HEK293 (cell line): Measurements from ENCODE around the gene CACNA1D.

Experiments
- CTCF ChIA-PET: fragments of 350-600 bp; formaldehyde crosslinking; extraction: SDS; loops from one replicate; lab custom pipeline; 2021; ENCODE audit warnings: antibody characterized with exemption; lab: Yijun Ruan, JAX
- POLR2A ChIA-PET: fragments of 300-600 bp; formaldehyde crosslinking; extraction: SDS; loops from one replicate; lab custom pipeline; 2020; ENCODE audit warnings: antibody characterized with exemption, inconsistent platforms; lab: Yijun Ruan, JAX
- H3K27ac ChIP-seq: fragments of 200-500 bp; sonication (Bioruptor generic); 2 replicates; pipeline ENCODE4 v1.5.1; 2014; ENCODE audit warnings: low read depth, low read length, control low read depth, inconsistent platforms; ENCODE audit errors: extremely low read depth
- H3K36me3 ChIP-seq, 2 experiments: fragments of 200-500 bp in 1 of 2; sonication (Bioruptor generic) in 1 of 2; 1 replicate in 1 of 2; 2 replicates in 1 of 2; pipeline ENCODE4 v1.5.1; 2014 to 2017; ENCODE audit warnings: inconsistent platforms in 2 of 2, low read length in 2 of 2; ENCODE audit not compliant: control insufficient read depth in 2 of 2, insufficient read depth in 1 of 2
- H3K4me1 ChIP-seq: fragments of 200-500 bp; sonication (Bioruptor generic); 2 replicates; pipeline ENCODE4 v1.5.1; 2014; ENCODE audit warnings: mild to moderate bottlenecking, low read length, inconsistent platforms; ENCODE audit not compliant: control insufficient read depth, insufficient read depth
- H3K4me3 ChIP-seq: 2 replicates; pipeline ENCODE4 v1.5.1; 2011; ENCODE audit warnings: low read depth, mild to moderate bottlenecking, control low read depth, low read length, moderate library complexity
- H3K9me3 ChIP-seq: fragments of 200-500 bp; sonication (Bioruptor generic); 2 replicates; pipeline ENCODE4 v1.5.1; 2014; ENCODE audit warnings: low read depth, low read length, inconsistent platforms; ENCODE audit not compliant: control insufficient read depth, insufficient read depth
- HOXC10 ChIP-seq: sonication (generic); formaldehyde crosslinking; IDR thresholded peaks from 2 replicates; pipeline ENCODE4 v1.8.1; 2023; ENCODE audit warnings: mild to moderate bottlenecking, missing genetic modification reagents
- KLF10 ChIP-seq: fragments of 450-650 bp; IDR thresholded peaks from 2 replicates; pipeline ENCODE4 v1.5.1; 2018; ENCODE audit warnings: missing biosample characterization, mild to moderate bottlenecking, missing genetic modification characterization
- MEIS1 ChIP-seq: sonication (generic); formaldehyde crosslinking; IDR thresholded peaks from 2 replicates; pipeline ENCODE4 v1.8.1; 2022; ENCODE audit warnings: missing genetic modification reagents, mild to moderate bottlenecking, borderline replicate concordance
- OSR2 ChIP-seq: fragments of 450-650 bp; formaldehyde crosslinking; IDR thresholded peaks from 2 replicates; pipeline ENCODE4 v1.5.1; 2016; ENCODE audit warnings: missing biosample characterization, missing genetic modification characterization
- PRDM6 ChIP-seq: fragments of 450-650 bp; formaldehyde crosslinking; IDR thresholded peaks from 2 replicates; pipeline ENCODE4 v1.5.1; 2017; ENCODE audit warnings: missing biosample characterization, missing genetic modification characterization
- SETDB1 ChIP-seq: IDR thresholded peaks from one replicate; pipeline ENCODE4 v1.6.1; 2017; ENCODE audit warnings: mild to moderate bottlenecking, low read length, moderate library complexity, mixed read lengths; ENCODE audit not compliant: insufficient read length
- ZBTB8A ChIP-seq: fragments of 450-650 bp; formaldehyde crosslinking; IDR thresholded peaks from 2 replicates; pipeline ENCODE4 v1.5.1; 2016; ENCODE audit warnings: missing biosample characterization, missing genetic modification characterization
- ZFHX2 ChIP-seq: fragments of 450-650 bp; formaldehyde crosslinking; conservative IDR thresholded peaks from 2 replicates; pipeline ENCODE4 v1.5.1; 2016; ENCODE audit warnings: missing biosample characterization, missing genetic modification characterization
- ZNF112 ChIP-seq: fragments of 450-650 bp; formaldehyde crosslinking; IDR thresholded peaks from 2 replicates; pipeline ENCODE4 v1.5.0; 2017; ENCODE audit warnings: missing biosample characterization, missing genetic modification characterization
- ZNF140 ChIP-seq: fragments of 450-650 bp; formaldehyde crosslinking; IDR thresholded peaks from 2 replicates; pipeline ENCODE4 v1.5.1; 2016; ENCODE audit warnings: missing biosample characterization, missing genetic modification characterization
- ZNF155 ChIP-seq: fragments of 450-650 bp; formaldehyde crosslinking; IDR thresholded peaks from 2 replicates; pipeline ENCODE4 v1.5.1; 2016; ENCODE audit warnings: missing biosample characterization, missing genetic modification characterization
- ZNF174 ChIP-seq: fragments of 450-650 bp; formaldehyde crosslinking; IDR thresholded peaks from 2 replicates; pipeline ENCODE4 v1.5.0; 2017; ENCODE audit warnings: missing biosample characterization, mild to moderate bottlenecking, missing genetic modification characterization
- ZNF19 ChIP-seq: fragments of 450-650 bp; formaldehyde crosslinking; IDR thresholded peaks from 2 replicates; pipeline ENCODE4; 2016; ENCODE audit warnings: missing biosample characterization, missing genetic modification characterization, low read depth
- ZNF211 ChIP-seq: fragments of 450-650 bp; formaldehyde crosslinking; IDR thresholded peaks from 2 replicates; pipeline ENCODE4 v1.5.1; 2016; ENCODE audit warnings: low read depth, missing biosample characterization, missing genetic modification characterization
- ZNF274 ChIP-seq, 2 experiments: fragments of 200-500 bp in 1 of 2; fragments of 450-650 bp in 1 of 2; sonication (Bioruptor generic) in 1 of 2; formaldehyde crosslinking in 1 of 2; IDR thresholded peaks; 2 replicates each; pipeline versions ENCODE4 v1.5.1 to v1.6.1; 2014 to 2016; ENCODE audit warnings: borderline replicate concordance in 1 of 2, inconsistent platforms in 1 of 2, low read length in 1 of 2, missing biosample characterization in 1 of 2, missing genetic modification characterization in 1 of 2
- ZNF335 ChIP-seq: fragments of 450-650 bp; formaldehyde crosslinking; conservative IDR thresholded peaks from 2 replicates; pipeline ENCODE4 v1.5.1; 2016; ENCODE audit warnings: missing biosample characterization, missing genetic modification characterization
- ZNF362 ChIP-seq: fragments of 450-650 bp; formaldehyde crosslinking; IDR thresholded peaks from 2 replicates; pipeline ENCODE4 v1.5.1; 2016; ENCODE audit warnings: missing biosample characterization, missing genetic modification characterization
- ZNF394 ChIP-seq: fragments of 450-650 bp; formaldehyde crosslinking; IDR thresholded peaks from 2 replicates; pipeline ENCODE4 v1.5.1; 2016; ENCODE audit warnings: missing biosample characterization, missing genetic modification characterization, mild to moderate bottlenecking, moderate library complexity, borderline replicate concordance
- ZNF488 ChIP-seq: fragments of 450-650 bp; formaldehyde crosslinking; IDR thresholded peaks from 2 replicates; pipeline ENCODE4 v1.5.1; 2016; ENCODE audit warnings: missing biosample characterization, missing genetic modification characterization
- ZNF501 ChIP-seq: fragments of 450-650 bp; formaldehyde crosslinking; IDR thresholded peaks from 2 replicates; pipeline ENCODE4 v1.5.1; 2016; ENCODE audit warnings: missing biosample characterization, missing genetic modification characterization
- ZNF580 ChIP-seq: fragments of 450-650 bp; formaldehyde crosslinking; IDR thresholded peaks from 2 replicates; pipeline ENCODE4 v1.5.1; 2016; ENCODE audit warnings: missing biosample characterization, missing genetic modification characterization

The CACNA1D gene

GRCh38 chr3:53579636-53580035 lies 85.2 kb downstream of the CACNA1D start:
- Histone ChIP-seq H3K27ac (no peak overlapping the region), H3K4me1 (no peaks in the 10 kb centered on the region), H3K36me3 (no peaks in the 10 kb centered on the region), H3K4me3 (no peak overlapping the region), H3K9me3 (no peaks in the 10 kb centered on the region)
- TF ChIP-seq ZNF19 (tag by site-specific recombination) (no peak), ZBTB8A (tag by site-specific recombination) (no peak), ZNF274 (IDR thresholded peaks at IDR 0.05; ENCODE audit: low read length) (no peak), ZNF274 (tag by site-specific recombination; IDR thresholded peaks at IDR 0.05; ENCODE audit: borderline replicate concordance) (no peak), ZNF112 (tag by site-specific recombination) (no peak)
- ChIA-PET POLR2A (no interaction called here), CTCF (no interaction called here)

- Histone ChIP-seq H3K4me3 (no peak overlapping the region), H3K36me3 (no peaks in the 10 kb centered on the region), H3K4me1 (no peaks in the 10 kb centered on the region), H3K9me3 (no peaks in the 10 kb centered on the region), H3K27ac (no peak overlapping the region)
- ChIA-PET CTCF (no interaction called here), POLR2A (no interaction called here)
- TF ChIP-seq ZNF488 (tag by site-specific recombination) (no peak), ZNF362 (no peak), MEIS1 (no peak), KLF10 (tag by site-specific recombination) (no peak), ZNF394 (no peak), ZFHX2 (tag by site-specific recombination) (no peak), OSR2 (tag by site-specific recombination) (no peak)
Measured at GRCh38 chr3:53581671-53582070, 87.3 kb downstream of the CACNA1D start.

GRCh38 chr3:53583161-53583690 lies 88.8 kb downstream of the CACNA1D start:
- no peak for TF ChIP-seq ZNF580 (tag by site-specific recombination)
- no peak for TF ChIP-seq SETDB1
- H3K27ac ChIP-seq, result no peak overlapping the region
- H3K36me3 ChIP-seq, result no peaks in the 10 kb centered on the region
- H3K9me3 ChIP-seq, result no peaks in the 10 kb centered on the region
- no peaks in the 10 kb centered on the region for H3K4me1 ChIP-seq
- H3K4me3 ChIP-seq, result no peak overlapping the region
- POLR2A ChIA-PET, result no interaction called here
- CTCF ChIA-PET, result interaction anchor here (0.7 kb wide), 1 partner anchor 98 kb away, joined by 5 read pairs; no protein-coding TSS in a partner anchor

GRCh38 chr3:53585049-53585448 lies 90.6 kb downstream of the CACNA1D start:
- Histone ChIP-seq H3K27ac (no peak overlapping the region), H3K36me3 (no peaks in the 10 kb centered on the region), H3K4me3 (no peak overlapping the region), H3K4me1 (no peaks in the 10 kb centered on the region), H3K9me3 (no peaks in the 10 kb centered on the region)
- ChIA-PET CTCF (no interaction called here), POLR2A (no interaction called here)
- TF ChIP-seq ZNF335 (tag by site-specific recombination), result no peak
- no peak for TF ChIP-seq ZNF211 (tag by site-specific recombination)
- TF ChIP-seq PRDM6, result no peak
- no peak for TF ChIP-seq ZNF140 (tag by site-specific recombination)
- no peak for TF ChIP-seq HOXC10 (CRISPR knock-in tag)
- no peak for TF ChIP-seq ZNF174 (tag by site-specific recombination)
- TF ChIP-seq ZNF155 (tag by site-specific recombination), result no peak
- no peak for TF ChIP-seq ZNF501 (tag by site-specific recombination)
